NB4 (cell line): ENCODE data around the gene POLR2F.

Source experiments
- DNase-seq: peaks from one replicate; pipeline ENCODE4 v3.0.0; 2010; ENCODE audit warnings: low read depth
- H3K4me3 ChIP-seq: one replicate; pipeline ENCODE4 v1.5.1; 2011; ENCODE audit warnings: mild to moderate bottlenecking, low read depth, low read length, moderate library complexity
- CTCF ChIP-seq: IDR thresholded peaks from one replicate; pipeline ENCODE4 v1.5.1; 2012; ENCODE audit warnings: low read depth, low read length
- MAX ChIP-seq: IDR thresholded peaks from 2 replicates; pipeline ENCODE4 v1.6.1; 2011; ENCODE audit warnings: low read depth, low read length
- MYC ChIP-seq: IDR thresholded peaks from 2 replicates; pipeline ENCODE4 v1.6.1; 2011; ENCODE audit warnings: low read depth, low read length
- POLR2A ChIP-seq: IDR thresholded peaks from 2 replicates; pipeline ENCODE4 v1.6.1; 2011; ENCODE audit warnings: mild to moderate bottlenecking; ENCODE audit not compliant: insufficient read length; ENCODE audit errors: extremely low read depth

The POLR2F gene

GRCh38 chr22:37999236-37999635, 45.7 kb downstream of the POLR2F start:
- DNase-seq, result no peak
- H3K4me3 ChIP-seq, result no peak overlapping the region
- TF ChIP-seq CTCF (no peak), MAX (no peak), POLR2A (no peak), MYC (no peak)

GRCh38 chr22:37999640-38000272, 46.3 kb downstream of the POLR2F start:
- no peak overlapping the region for H3K4me3 ChIP-seq
- TF ChIP-seq MYC, result peak; percentile 23; the same call in 1 of the 2 replicates
- no peak for TF ChIP-seq CTCF
- TF ChIP-seq MAX, result peak; percentile 30; the same call in 1 of the 2 replicates
- no peak for TF ChIP-seq POLR2A
- peak; percentile 93 for DNase-seq

GRCh38 chr22:38005943-38006342, 52.4 kb downstream of the POLR2F start:
- DNase-seq, result no peak
- no peak overlapping the region for H3K4me3 ChIP-seq
- TF ChIP-seq CTCF, result no peak
- TF ChIP-seq MAX, result no peak
- no peak for TF ChIP-seq MYC
- TF ChIP-seq POLR2A, result no peak

- no peak for TF ChIP-seq MYC
- no peak for TF ChIP-seq CTCF
- no peak for TF ChIP-seq MAX
- no peak for TF ChIP-seq POLR2A
- DNase-seq, result no peak
- no peak overlapping the region for H3K4me3 ChIP-seq
These were observed 53.4 kb downstream of the POLR2F start for GRCh38 chr22:38006906-38007305.

- DNase-seq, result no peak
- TF ChIP-seq MAX (no peak), POLR2A (no peak), MYC (no peak), CTCF (no peak)
- H3K4me3 ChIP-seq, result no peak overlapping the region
These were observed 53.9 kb downstream of the POLR2F start for GRCh38 chr22:38007330-38007902.
